ENCODE data around the gene CNST.

- TF ChIP-seq CTCF (IDR thresholded peaks at IDR 0.05) (no peak), POLR2A (IDR thresholded peaks at IDR 0.05) (no peak), EP300 (IDR thresholded peaks at IDR 0.05) (no peak), POLR2AphosphoS5 (IDR thresholded peaks at IDR 0.05) (no peak)
Observed at GRCh38 chr1:246527402-246528088, 38.7 kb upstream of the CNST start.

Measured in gastroesophageal sphincter (tissue), 3 donors.